Gastrocnemius medialis (tissue), 4 donors: ENCODE results near the gene TGDS. TPM values are rescaled to one million over a fixed set of nuclear protein-coding genes. Genes with fewer than 3 reads are reported as not detected.

Experiments
- ATAC-seq, 2 donors: fragments of 150-250 bp; one replicate each; pipeline ENCODE4 v1.9.1; 2016
- DNase-seq, 2 donors: peaks; one replicate each; pipeline ENCODE4 v3.0.0-alpha.2; 2019
- H3K27ac ChIP-seq, 4 donors: fragments of 200-600 bp; sonication (generic); 1 replicate in 1 of 4; 2 replicates in 3 of 4; pipeline ENCODE4 v1.5.1; 2016 to 2018; ENCODE audit warnings: mild to moderate bottlenecking in 2 of 4, moderate library complexity in 1 of 4
- H3K27me3 ChIP-seq, 3 donors: fragments of 200-600 bp; sonication (generic) in 2 of 3; 1 replicate in 1 of 3; 2 replicates in 2 of 3; pipeline versions ENCODE4 v1.5.1 to v1.6.0; 2016 to 2019; ENCODE audit warnings: mild to moderate bottlenecking in 1 of 3, moderate library complexity in 1 of 3
- H3K36me3 ChIP-seq, 2 donors: fragments of 200-600 bp; sonication (generic) in 1 of 2; one replicate each; pipeline ENCODE4 v1.5.1; 2017 to 2018
- H3K4me1 ChIP-seq, 2 donors: fragments of 200-600 bp; sonication (generic) in 1 of 2; one replicate each; pipeline ENCODE4 v1.5.1; 2016 to 2017; ENCODE audit warnings: mild to moderate bottlenecking in 2 of 2
- H3K4me3 ChIP-seq, 4 donors: fragments of 200-600 bp; sonication (generic) in 3 of 4; 1 replicate in 1 of 4; 2 replicates in 3 of 4; pipeline ENCODE4 v1.5.1; 2016 to 2019; ENCODE audit warnings: mild to moderate bottlenecking in 2 of 4
- H3K9me3 ChIP-seq, 3 donors: fragments of 200-600 bp; sonication (generic) in 2 of 3; 1 replicate in 1 of 3; 2 replicates in 2 of 3; pipeline ENCODE4 v1.5.1; 2016 to 2019
- POLR2A ChIP-seq, 2 donors: fragments of 450-650 bp; IDR thresholded peaks; one replicate each; pipeline ENCODE4 v1.6.1; 2017; ENCODE audit warnings: antibody characterized with exemption in 2 of 2, mild to moderate bottlenecking in 2 of 2, moderate library complexity in 2 of 2
- in situ Hi-C, 4 donors: fragments of 200-750 bp; cut with MboI; loops; one replicate each; pipeline versions ENCODE4 v1.15.0 to v1.8.0; 2017; ENCODE audit warnings: low sequenced_read_pairs in 4 of 4
- intact Hi-C: fragments of 100-400 bp; cut with DNase I; formaldehyde crosslinking; loops from one replicate; pipeline ENCODE4 v1.15.1; 2023; ENCODE audit warnings: low total_unique reads
- total RNA-seq, 4 donors: library from RNA; depleted of rRNA; stranded (reverse); fragments of >200 nt; gene quantifications; one replicate each; pipeline versions ENCODE4 v1.1.0 to v1.2.3, GENCODE V29; 2016
- TF ChIP-seq, protein P1 (sequence below), 5 experiments: fragments of 450-650 bp in 3 of 5; fragments of 200-600 bp in 2 of 5; sonication (generic) in 2 of 5; IDR thresholded peaks in 4 of 5; conservative IDR thresholded peaks in 1 of 5; 1 replicate in 4 of 5; 2 replicates in 1 of 5; pipeline ENCODE4 v1.5.1; 2016 to 2019; ENCODE audit warnings: antibody characterized with exemption in 5 of 5, mild to moderate bottlenecking in 3 of 5, moderate library complexity in 3 of 5

Gene TGDS
- total RNA-seq, 4 donors from 2014 or later, result 2.9 to 6.0 (median 4.0) TPM

DNA sequence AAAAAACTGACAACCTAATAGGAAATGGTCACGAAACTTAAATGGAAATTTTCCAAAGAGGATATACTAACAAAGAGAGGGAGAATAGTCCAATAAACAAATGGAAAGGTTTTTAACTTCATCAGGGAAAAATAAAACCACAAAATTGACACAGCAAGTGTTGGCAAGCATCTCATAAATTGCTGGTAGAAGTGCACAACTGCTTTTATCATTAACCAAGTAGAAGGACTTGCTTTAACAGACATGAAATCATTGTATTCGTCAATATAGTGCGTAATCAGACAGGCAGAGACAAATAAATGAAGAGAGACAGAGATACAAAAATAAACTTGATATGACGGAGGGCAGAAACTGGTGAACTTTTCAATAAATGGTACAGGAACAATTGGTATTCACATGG, 7.4 kb downstream of the TGDS start:
- ATAC-seq (no peak), DNase-seq (no peak)
- Histone ChIP-seq H3K4me1 (peaks cover 0 to 4% of the 10 kb centered on the region in 2 donors), H3K27me3 (no peaks in the 10 kb centered on the region), H3K27ac (no peak overlapping the region), H3K36me3 (peaks cover 0 to 32% of the 10 kb centered on the region in 2 donors), H3K4me3 (no peak overlapping the region), H3K9me3 (no peaks in the 10 kb centered on the region)
- intact Hi-C loops, result no loop called here
- in situ Hi-C loops, result no loop called here
- TF ChIP-seq, protein P1, sequence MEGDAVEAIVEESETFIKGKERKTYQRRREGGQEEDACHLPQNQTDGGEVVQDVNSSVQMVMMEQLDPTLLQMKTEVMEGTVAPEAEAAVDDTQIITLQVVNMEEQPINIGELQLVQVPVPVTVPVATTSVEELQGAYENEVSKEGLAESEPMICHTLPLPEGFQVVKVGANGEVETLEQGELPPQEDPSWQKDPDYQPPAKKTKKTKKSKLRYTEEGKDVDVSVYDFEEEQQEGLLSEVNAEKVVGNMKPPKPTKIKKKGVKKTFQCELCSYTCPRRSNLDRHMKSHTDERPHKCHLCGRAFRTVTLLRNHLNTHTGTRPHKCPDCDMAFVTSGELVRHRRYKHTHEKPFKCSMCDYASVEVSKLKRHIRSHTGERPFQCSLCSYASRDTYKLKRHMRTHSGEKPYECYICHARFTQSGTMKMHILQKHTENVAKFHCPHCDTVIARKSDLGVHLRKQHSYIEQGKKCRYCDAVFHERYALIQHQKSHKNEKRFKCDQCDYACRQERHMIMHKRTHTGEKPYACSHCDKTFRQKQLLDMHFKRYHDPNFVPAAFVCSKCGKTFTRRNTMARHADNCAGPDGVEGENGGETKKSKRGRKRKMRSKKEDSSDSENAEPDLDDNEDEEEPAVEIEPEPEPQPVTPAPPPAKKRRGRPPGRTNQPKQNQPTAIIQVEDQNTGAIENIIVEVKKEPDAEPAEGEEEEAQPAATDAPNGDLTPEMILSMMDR (IDR thresholded peaks at IDR 0.05 in 4 of 5, conservative IDR thresholded peaks at IDR 0.05 in 1 of 5), result no peak
- no peak for TF ChIP-seq POLR2A (IDR thresholded peaks at IDR 0.05)

DNA sequence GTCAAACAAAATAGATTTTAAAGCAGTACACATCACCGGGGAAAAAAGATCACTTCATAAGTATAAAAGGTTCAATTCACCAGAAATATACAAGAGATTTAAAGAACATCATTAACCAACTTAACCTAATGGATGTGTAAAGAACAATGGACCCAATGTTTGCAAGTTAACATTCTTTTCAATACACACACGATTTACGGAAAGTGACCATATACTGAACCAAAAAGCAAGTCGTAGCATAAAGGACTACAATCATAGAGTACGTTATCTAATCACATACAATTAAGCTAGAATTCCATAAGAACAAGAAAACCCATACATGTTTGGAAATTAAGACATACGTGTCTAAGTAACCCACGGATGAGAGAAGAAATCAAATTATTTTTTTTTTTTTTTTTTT, 9.6 kb downstream of the TGDS start:
- in situ Hi-C loops, result no loop called here
- TF ChIP-seq, protein P1 (IDR thresholded peaks at IDR 0.05 in 4 of 5, conservative IDR thresholded peaks at IDR 0.05 in 1 of 5), result no peak
- TF ChIP-seq POLR2A (IDR thresholded peaks at IDR 0.05), result no peak
- intact Hi-C loops, result no loop called here
- H3K27me3 ChIP-seq, result no peaks in the 10 kb centered on the region
- DNase-seq (no peak), ATAC-seq (no peak)
- H3K4me1 ChIP-seq, result no peaks in the 10 kb centered on the region
- H3K9me3 ChIP-seq, result no peaks in the 10 kb centered on the region
- H3K36me3 ChIP-seq, result peaks cover 0 to 32% of the 10 kb centered on the region in 2 donors
- no peak overlapping the region for H3K27ac ChIP-seq
- H3K4me3 ChIP-seq, result no peak overlapping the region

DNA sequence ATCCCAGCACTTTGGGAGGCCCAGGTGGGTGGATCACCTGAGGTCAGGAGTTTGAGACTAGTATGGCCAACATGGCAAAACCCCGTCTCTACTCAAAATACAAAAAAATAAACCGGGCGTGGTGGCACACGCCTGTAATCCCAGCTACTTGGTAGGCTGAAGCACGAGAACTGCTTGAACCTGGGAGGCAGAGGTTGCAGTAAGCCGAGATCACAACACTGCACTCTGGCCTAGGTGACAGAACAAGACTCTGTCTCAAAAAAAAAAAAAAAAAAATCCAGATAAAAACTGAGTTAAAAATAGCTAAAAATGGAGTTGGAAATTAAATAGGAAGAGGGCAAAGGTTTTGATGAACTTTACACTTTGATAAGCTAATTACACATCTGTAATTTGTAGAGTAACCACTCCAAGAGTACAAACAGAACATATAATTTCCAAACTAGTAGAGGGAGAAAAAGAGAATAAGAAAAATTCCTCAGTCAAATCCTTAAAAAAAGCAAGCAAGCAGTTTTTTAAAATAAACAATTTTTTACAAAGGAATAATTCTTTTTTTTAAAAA, 10.3 kb downstream of the TGDS start:
- H3K4me1 ChIP-seq, result no peaks in the 10 kb centered on the region
- no peak overlapping the region for H3K27ac ChIP-seq
- no peak overlapping the region for H3K4me3 ChIP-seq
- no peak for ATAC-seq
- DNase-seq, result no peak
- H3K27me3 ChIP-seq, result no peaks in the 10 kb centered on the region
- TF ChIP-seq, protein P1 (IDR thresholded peaks at IDR 0.05 in 4 of 5, conservative IDR thresholded peaks at IDR 0.05 in 1 of 5), result no peak
- TF ChIP-seq POLR2A (IDR thresholded peaks at IDR 0.05), result no peak
- peaks cover 0 to 32% of the 10 kb centered on the region in 2 donors for H3K36me3 ChIP-seq
- in situ Hi-C loops, result no loop called here
- no peaks in the 10 kb centered on the region for H3K9me3 ChIP-seq
- intact Hi-C loops, result no loop called here

DNA sequence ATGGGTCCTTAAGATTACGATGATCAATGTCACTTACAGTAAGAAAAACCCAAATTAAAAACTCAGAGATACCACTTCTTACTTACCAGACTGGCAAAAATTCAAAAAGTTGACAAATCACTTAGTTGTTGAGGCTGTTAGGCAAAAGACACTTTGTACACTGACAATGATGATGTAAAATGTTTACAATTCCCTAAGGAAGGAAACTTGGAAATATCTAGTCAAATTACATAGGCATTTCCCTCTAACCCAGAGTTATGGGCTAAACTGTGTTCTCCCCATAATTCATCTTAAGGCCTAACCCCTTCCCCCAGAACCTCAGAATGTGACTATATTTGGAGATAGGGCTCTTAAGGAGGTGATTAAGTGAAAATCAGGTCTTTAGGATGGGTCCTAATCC, 12.0 kb downstream of the TGDS start:
- Histone ChIP-seq H3K9me3 (no peaks in the 10 kb centered on the region), H3K4me1 (no peaks in the 10 kb centered on the region), H3K4me3 (no peak overlapping the region), H3K36me3 (peaks cover 0 to 39% of the 10 kb centered on the region in 2 donors), H3K27ac (no peak overlapping the region), H3K27me3 (no peaks in the 10 kb centered on the region)
- ATAC-seq (peak in 1 of 2 donors; percentile 45), DNase-seq (no peak)
- intact Hi-C loops, result no loop called here
- in situ Hi-C loops, result no loop called here
- TF ChIP-seq, protein P1 (IDR thresholded peaks at IDR 0.05 in 4 of 5, conservative IDR thresholded peaks at IDR 0.05 in 1 of 5), result no peak
- no peak for TF ChIP-seq POLR2A (IDR thresholded peaks at IDR 0.05)

DNA sequence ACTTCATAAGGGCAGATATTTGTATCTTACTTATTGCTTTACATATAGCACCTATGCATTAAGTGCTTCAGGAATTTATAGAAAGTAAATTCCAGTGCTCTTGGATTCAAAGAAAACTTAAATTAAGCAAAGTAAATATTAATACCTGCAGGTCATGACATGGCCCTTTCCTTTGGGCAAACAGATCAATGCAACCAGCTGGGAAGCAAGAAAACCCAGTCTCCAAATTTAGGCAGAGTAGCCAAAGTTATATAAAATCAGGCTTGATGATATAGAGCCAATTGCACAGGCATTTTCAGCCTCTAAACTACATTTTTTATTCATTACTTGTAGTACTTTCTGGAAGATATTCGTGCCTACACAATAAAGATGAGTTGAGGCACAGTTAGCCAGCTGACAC, 16.9 kb downstream of the TGDS start:
- Histone ChIP-seq H3K27me3 (no peaks in the 10 kb centered on the region), H3K4me1 (no peaks in the 10 kb centered on the region), H3K27ac (no peak overlapping the region), H3K36me3 (peaks cover 0 to 71% of the 10 kb centered on the region in 2 donors), H3K4me3 (no peak overlapping the region), H3K9me3 (no peaks in the 10 kb centered on the region)
- intact Hi-C loops, result no loop called here
- TF ChIP-seq, protein P1 (IDR thresholded peaks at IDR 0.05 in 4 of 5, conservative IDR thresholded peaks at IDR 0.05 in 1 of 5), result no peak
- TF ChIP-seq POLR2A (IDR thresholded peaks at IDR 0.05), result no peak
- ATAC-seq (no peak), DNase-seq (no peak)
- in situ Hi-C loops, result no loop called here
